Measurements from ENCODE around the gene CUL4A.

Gene CUL4A

DNA sequence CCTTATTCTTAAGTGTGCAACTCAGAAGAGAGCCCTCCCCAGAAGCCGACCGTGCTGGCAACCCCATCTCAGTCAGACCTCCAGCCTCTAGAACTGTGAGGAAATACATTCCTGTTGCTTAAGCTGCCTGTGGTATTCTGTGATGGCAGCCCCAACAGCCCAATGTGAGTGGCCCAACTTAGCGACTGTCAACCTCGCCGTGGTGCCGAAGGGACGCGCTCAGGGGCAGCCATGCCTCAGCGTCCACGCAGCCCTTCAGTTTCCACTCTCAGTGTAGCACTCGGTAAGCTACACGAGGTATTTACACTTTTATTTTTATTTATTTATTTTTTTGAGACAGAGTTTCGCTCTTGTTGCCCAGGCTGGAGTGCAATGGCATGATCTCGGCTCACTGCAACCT lies 32.6 kb upstream of the CUL4A start:
- intact Hi-C loops (cut with DNase I; ENCODE audit: low total_unique reads): no loop called here
- Histone ChIP-seq H3K27ac (no peak overlapping the region), H3K4me3 (no peak overlapping the region), H3K27me3 (no peaks in the 10 kb centered on the region), H3K9me3 (no peaks in the 10 kb centered on the region), H3K36me3 (peaks cover 70 to 97% (median 87%) of the 10 kb centered on the region in 3 donors), H3K4me1 (no peaks in the 10 kb centered on the region)
- DNase-seq: no peak
- TF ChIP-seq, protein P1, sequence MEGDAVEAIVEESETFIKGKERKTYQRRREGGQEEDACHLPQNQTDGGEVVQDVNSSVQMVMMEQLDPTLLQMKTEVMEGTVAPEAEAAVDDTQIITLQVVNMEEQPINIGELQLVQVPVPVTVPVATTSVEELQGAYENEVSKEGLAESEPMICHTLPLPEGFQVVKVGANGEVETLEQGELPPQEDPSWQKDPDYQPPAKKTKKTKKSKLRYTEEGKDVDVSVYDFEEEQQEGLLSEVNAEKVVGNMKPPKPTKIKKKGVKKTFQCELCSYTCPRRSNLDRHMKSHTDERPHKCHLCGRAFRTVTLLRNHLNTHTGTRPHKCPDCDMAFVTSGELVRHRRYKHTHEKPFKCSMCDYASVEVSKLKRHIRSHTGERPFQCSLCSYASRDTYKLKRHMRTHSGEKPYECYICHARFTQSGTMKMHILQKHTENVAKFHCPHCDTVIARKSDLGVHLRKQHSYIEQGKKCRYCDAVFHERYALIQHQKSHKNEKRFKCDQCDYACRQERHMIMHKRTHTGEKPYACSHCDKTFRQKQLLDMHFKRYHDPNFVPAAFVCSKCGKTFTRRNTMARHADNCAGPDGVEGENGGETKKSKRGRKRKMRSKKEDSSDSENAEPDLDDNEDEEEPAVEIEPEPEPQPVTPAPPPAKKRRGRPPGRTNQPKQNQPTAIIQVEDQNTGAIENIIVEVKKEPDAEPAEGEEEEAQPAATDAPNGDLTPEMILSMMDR (IDR thresholded peaks at IDR 0.05): no peak

DNA sequence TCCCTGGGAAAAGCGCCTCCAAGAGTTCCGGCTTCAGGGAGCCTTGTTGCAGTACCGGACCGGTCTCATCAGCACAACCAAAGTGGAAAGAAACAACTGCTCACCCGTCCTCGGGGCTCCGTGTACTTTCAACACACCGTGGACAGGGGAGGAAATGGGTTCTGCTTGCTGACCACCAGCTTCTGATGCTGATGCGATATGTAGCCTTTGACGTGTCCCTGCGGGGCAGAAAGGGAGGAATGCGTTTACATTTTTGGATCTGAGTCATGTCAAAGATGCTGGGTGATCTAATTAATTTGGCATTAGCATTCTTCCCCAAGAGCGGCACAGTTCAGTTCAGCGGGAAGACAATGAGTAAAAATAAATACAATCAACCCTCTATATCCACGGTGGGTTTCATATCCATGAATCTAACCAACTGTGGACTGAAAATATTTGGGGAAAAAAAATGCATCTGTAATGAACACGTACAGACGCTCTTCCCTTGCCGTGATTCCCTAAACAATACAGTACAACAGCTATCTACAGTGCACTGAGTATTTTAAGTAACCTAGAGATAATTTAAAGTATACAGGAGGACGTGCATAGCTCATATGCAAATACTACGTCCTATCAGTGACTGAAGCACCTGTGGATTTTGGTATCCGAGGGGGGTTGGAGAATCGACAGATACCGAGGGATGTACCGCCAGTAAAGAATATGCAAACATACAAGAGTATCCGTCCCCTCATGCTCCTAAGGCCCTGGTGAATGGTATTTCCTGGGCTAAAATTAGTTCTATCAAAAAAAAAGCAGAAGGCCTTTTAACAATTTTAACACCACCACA lies 31.1 kb upstream of the CUL4A start:
- Histone ChIP-seq H3K9me3 (no peaks in the 10 kb centered on the region), H3K27me3 (no peaks in the 10 kb centered on the region), H3K4me1 (no peaks in the 10 kb centered on the region), H3K36me3 (peaks cover 67 to 97% (median 89%) of the 10 kb centered on the region in 3 donors), H3K4me3 (no peak overlapping the region), H3K27ac (no peak overlapping the region)
- DNase-seq: no peak
- intact Hi-C loops (cut with DNase I; ENCODE audit: low total_unique reads): no loop called here
- TF ChIP-seq, protein P1 (IDR thresholded peaks at IDR 0.05): no peak

DNA sequence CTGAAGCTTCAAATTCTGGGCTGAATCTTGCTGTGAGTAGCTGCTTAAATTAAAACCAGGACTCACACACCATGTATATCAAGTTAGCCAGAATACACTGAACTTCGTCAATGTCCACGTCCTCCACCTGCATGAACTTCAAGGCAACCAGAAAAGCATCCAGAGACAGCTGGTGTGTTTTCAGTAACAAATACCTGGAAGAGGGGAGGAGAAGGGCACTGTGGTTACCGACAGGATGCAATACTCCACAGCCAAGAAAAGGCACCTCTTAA lies 30.6 kb upstream of the CUL4A start:
- intact Hi-C loops (cut with DNase I; ENCODE audit: low total_unique reads): no loop called here
- DNase-seq: no peak
- Histone ChIP-seq H3K27me3 (no peaks in the 10 kb centered on the region), H3K4me3 (no peak overlapping the region), H3K9me3 (no peaks in the 10 kb centered on the region), H3K4me1 (no peaks in the 10 kb centered on the region), H3K27ac (no peak overlapping the region), H3K36me3 (peaks cover 73 to 97% (median 89%) of the 10 kb centered on the region in 3 donors)
- TF ChIP-seq, protein P1 (IDR thresholded peaks at IDR 0.05): no peak

DNA sequence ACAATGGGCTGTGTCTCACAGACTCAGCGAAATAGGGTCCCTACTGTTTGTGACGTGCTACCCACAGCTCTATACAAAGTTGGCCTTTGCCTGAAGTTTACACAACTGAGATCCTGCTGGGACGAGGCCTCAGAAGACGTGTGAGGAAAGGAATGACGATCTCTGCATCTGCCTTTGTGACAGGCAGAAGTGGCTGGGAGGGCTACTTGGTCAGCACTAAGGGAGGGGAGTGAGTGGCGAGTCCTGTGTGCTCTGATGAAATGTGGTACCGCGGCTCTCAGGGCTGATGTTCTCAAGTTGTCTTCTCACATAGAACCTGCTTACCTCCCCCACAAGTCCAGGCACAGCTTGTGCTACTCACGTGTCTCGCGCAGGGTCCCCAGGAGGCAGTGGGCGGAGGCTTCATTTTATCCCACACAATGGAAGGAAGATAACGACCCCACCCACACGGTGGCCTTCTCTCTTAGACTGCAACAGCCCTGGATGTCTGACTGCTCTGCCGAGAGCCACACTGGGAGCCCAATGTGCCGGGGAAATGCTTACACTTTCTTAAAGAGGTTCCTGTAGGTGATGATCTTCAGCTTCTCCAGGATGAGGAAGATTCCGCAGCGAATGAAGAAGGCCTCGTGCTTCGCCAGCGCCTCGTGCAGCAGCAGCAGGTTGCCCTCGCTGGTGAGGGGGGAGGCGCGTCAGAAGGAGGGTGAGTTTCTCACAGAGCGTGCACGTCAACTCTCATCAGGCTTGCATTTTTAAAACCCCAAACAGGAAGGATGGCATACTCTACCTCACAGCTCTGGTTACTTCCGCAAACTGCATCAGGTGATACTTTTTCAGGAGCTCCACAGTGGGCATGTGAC lies 29.8 kb upstream of the CUL4A start:
- H3K27me3 ChIP-seq: no peaks in the 10 kb centered on the region
- peaks cover 77 to 99% (median 88%) of the 10 kb centered on the region in 3 donors for H3K36me3 ChIP-seq
- intact Hi-C loops (cut with DNase I; ENCODE audit: low total_unique reads): no loop called here
- no peak for DNase-seq
- no peaks in the 10 kb centered on the region for H3K9me3 ChIP-seq
- no peaks in the 10 kb centered on the region for H3K4me1 ChIP-seq
- TF ChIP-seq, protein P1 (IDR thresholded peaks at IDR 0.05): no peak
- no peak overlapping the region for H3K27ac ChIP-seq
- H3K4me3 ChIP-seq: no peak overlapping the region

DNA sequence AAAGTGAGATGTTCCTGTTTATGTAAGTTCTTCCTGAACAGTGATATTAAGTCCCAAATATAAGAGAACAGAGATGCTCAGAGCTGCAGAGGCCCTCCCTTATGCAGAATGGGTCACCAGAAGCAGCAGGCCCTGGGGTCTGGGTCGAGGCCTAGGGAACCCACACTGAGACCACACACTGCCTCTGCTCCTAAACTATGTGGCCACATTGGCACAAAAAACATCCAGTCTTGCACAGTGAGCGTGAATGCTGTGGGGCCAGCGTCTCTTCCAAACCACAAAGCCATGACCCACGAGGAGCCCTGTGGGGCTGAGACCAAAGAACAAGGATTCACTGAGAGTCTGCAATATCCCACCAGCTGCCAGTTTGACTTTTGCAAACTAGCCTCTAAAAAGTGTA lies 27.4 kb upstream of the CUL4A start:
- H3K36me3 ChIP-seq: peaks cover 61 to 92% (median 71%) of the 10 kb centered on the region in 3 donors
- no peak for DNase-seq
- TF ChIP-seq, protein P1 (IDR thresholded peaks at IDR 0.05): no peak
- no peak overlapping the region for H3K27ac ChIP-seq
- no peaks in the 10 kb centered on the region for H3K9me3 ChIP-seq
- no peaks in the 10 kb centered on the region for H3K27me3 ChIP-seq
- intact Hi-C loops (cut with DNase I; ENCODE audit: low total_unique reads): no loop called here
- H3K4me1 ChIP-seq: peaks cover 0 to 3% (median 0%) of the 10 kb centered on the region in 4 donors
- no peak overlapping the region for H3K4me3 ChIP-seq
